GM23338 (cell line): ENCODE results near the gene FBXW11. TPM values are rescaled to one million over a fixed set of nuclear protein-coding genes. Genes with fewer than 3 reads are reported as not detected.

Experiments used
- ATAC-seq: fragments of 200-7000 bp; cut with Tn5 transposase; 3 replicates; pipeline ENCODE4 v1.9.1; 2020
- DNase-seq: peaks from one replicate; pipeline ENCODE4 v3.0.0-alpha.2; 2015; ENCODE audit warnings: low spot score
- H2AFZ ChIP-seq: fragments of 200-600 bp; sonication (generic); 2 replicates; pipeline ENCODE4 v1.8.0; 2016; ENCODE audit warnings: antibody characterized with exemption, mild to moderate bottlenecking, moderate library complexity
- H3F3A ChIP-seq: fragments of 200-600 bp; sonication (generic); replicated peaks from 2 replicates; pipeline ENCODE4 v1.8.0; 2017; ENCODE audit warnings: antibody characterized with exemption, mixed run types, low read depth
- H3K27ac ChIP-seq: fragments of 200-600 bp; sonication (generic); 2 replicates; pipeline ENCODE4 v1.6.1; 2016; ENCODE audit warnings: low read depth
- H3K27me3 ChIP-seq: fragments of 200-600 bp; sonication (generic); 2 replicates; pipeline ENCODE4 v1.8.0; 2016; ENCODE audit warnings: mild to moderate bottlenecking, mixed run types, moderate library complexity; ENCODE audit not compliant: insufficient read depth
- H3K36me3 ChIP-seq: fragments of 200-600 bp; sonication (generic); 2 replicates; pipeline ENCODE4 v1.8.0; 2016; ENCODE audit warnings: mild to moderate bottlenecking; ENCODE audit not compliant: insufficient read depth
- H3K4me1 ChIP-seq: fragments of 200-600 bp; sonication (generic); 2 replicates; pipeline ENCODE4 v1.8.0; 2016; ENCODE audit warnings: mild to moderate bottlenecking, moderate library complexity; ENCODE audit not compliant: insufficient read depth
- H3K4me2 ChIP-seq: fragments of 200-600 bp; sonication (generic); 2 replicates; pipeline ENCODE4 v1.7.1; 2017; ENCODE audit warnings: mixed run types
- H3K4me3 ChIP-seq: fragments of 200-600 bp; sonication (generic); 2 replicates; pipeline ENCODE4 v1.6.1; 2016; ENCODE audit warnings: mixed run types
- H3K79me2 ChIP-seq: fragments of 200-600 bp; sonication (generic); replicated peaks from 2 replicates; pipeline ENCODE4 v1.8.0; 2017; ENCODE audit warnings: mild to moderate bottlenecking; ENCODE audit not compliant: insufficient read depth
- H3K9me2 ChIP-seq: fragments of 200-600 bp; sonication (generic); 2 replicates; pipeline ENCODE4 v1.8.0; 2017; ENCODE audit not compliant: insufficient read depth
- H4K20me1 ChIP-seq: fragments of 200-600 bp; sonication (generic); replicated peaks from 2 replicates; pipeline ENCODE4 v1.8.0; 2017; ENCODE audit warnings: mild to moderate bottlenecking; ENCODE audit not compliant: insufficient read depth
- H3K27ac Mint-ChIP-seq: 2 replicates; pipeline ENCODE4 v1.8.0; 2020; ENCODE audit warnings: inconsistent platforms, mild to moderate bottlenecking, moderate library complexity, mixed read lengths
- H3K27me3 Mint-ChIP-seq: 3 replicates; pipeline ENCODE4 v1.8.0; 2022; ENCODE audit warnings: low read depth, mild to moderate bottlenecking, moderate library complexity, mixed read lengths, inconsistent platforms; ENCODE audit not compliant: insufficient read depth, poor library complexity
- H3K36me3 Mint-ChIP-seq: 3 replicates; pipeline ENCODE4 v1.8.0; 2021; ENCODE audit warnings: low read depth, mild to moderate bottlenecking, inconsistent platforms, moderate library complexity, mixed read lengths
- H3K4me1 Mint-ChIP-seq: 3 replicates; pipeline ENCODE4 v1.8.0; 2020; ENCODE audit warnings: mild to moderate bottlenecking, inconsistent platforms, mixed read lengths
- H3K4me3 Mint-ChIP-seq: 3 replicates; pipeline ENCODE4 v1.8.0; 2021; ENCODE audit warnings: moderate library complexity, mild to moderate bottlenecking, inconsistent platforms, mixed read lengths
- H3K9me3 Mint-ChIP-seq: 3 replicates; pipeline ENCODE4 v1.8.0; 2020; ENCODE audit warnings: moderate library complexity, mild to moderate bottlenecking, inconsistent platforms, mixed read lengths
- CREB1 ChIP-seq: fragments of 250-450 bp; sonication (Bioruptor Pico); IDR thresholded peaks from 2 replicates; pipeline ENCODE4 v1.5.0; 2020; ENCODE audit warnings: low read depth, mild to moderate bottlenecking, moderate library complexity
- CTCF ChIP-seq, 2 experiments: fragments of 200-600 bp in 1 of 2; sonication (generic) in 1 of 2; conservative IDR thresholded peaks; 2 replicates each; pipeline versions ENCODE4 v1.5.1 to v1.6.1; 2016 to 2017; ENCODE audit warnings: antibody characterized with exemption in 2 of 2, low read depth in 2 of 2, mild to moderate bottlenecking in 2 of 2, moderate library complexity in 1 of 2
- EZH2 ChIP-seq: fragments of 200-600 bp; sonication (generic); IDR thresholded peaks from one replicate; pipeline ENCODE4 v1.8.0; 2017; ENCODE audit warnings: antibody characterized with exemption, mild to moderate bottlenecking, low read depth; ENCODE audit not compliant: unreplicated experiment
- EZH2phosphoT487 ChIP-seq: fragments of 200-600 bp; sonication (generic); IDR thresholded peaks from one replicate; pipeline ENCODE4 v1.8.1; 2018; ENCODE audit warnings: antibody characterized with exemption; ENCODE audit not compliant: unreplicated experiment
- JUNB ChIP-seq: IDR thresholded peaks from one replicate; pipeline ENCODE4 v1.6.1; 2016; ENCODE audit warnings: antibody characterized with exemption; ENCODE audit not compliant: unreplicated experiment
- NANOG ChIP-seq: IDR thresholded peaks from 2 replicates; pipeline ENCODE4 v1.6.1; 2016; ENCODE audit warnings: antibody characterized with exemption, borderline replicate concordance
- POLR2AphosphoS5 ChIP-seq: IDR thresholded peaks from 2 replicates; pipeline ENCODE4 v1.6.1; 2016; ENCODE audit warnings: antibody characterized with exemption, low read depth
- STAT1 ChIP-seq: IDR thresholded peaks from one replicate; pipeline ENCODE4 v1.6.1; 2016; ENCODE audit warnings: antibody characterized with exemption; ENCODE audit not compliant: unreplicated experiment
- ZNF114 ChIP-seq: fragments of 250-450 bp; sonication (Bioruptor Pico); IDR thresholded peaks from 2 replicates; pipeline ENCODE4 v1.5.0; 2020; ENCODE audit warnings: mild to moderate bottlenecking, moderate library complexity
- ZNF331 ChIP-seq: fragments of 250-450 bp; sonication (Bioruptor Pico); IDR thresholded peaks from 2 replicates; pipeline ENCODE4 v1.5.0; 2020; ENCODE audit warnings: low read depth, mild to moderate bottlenecking, moderate library complexity
- ZNF462 ChIP-seq: fragments of 250-450 bp; sonication (Bioruptor Pico); IDR thresholded peaks from 2 replicates; pipeline ENCODE4 v1.5.0; 2020; ENCODE audit warnings: mild to moderate bottlenecking, moderate library complexity
- polyA plus RNA-seq: library from polyadenylated mRNA; unstranded; fragments of >200 nt; fragmentation: Nextera tagmentation; extraction: Ambion mirVana; gene quantifications from 2 replicates; pipeline ENCODE4 v1.2.1, GENCODE V29; 2016
- total RNA-seq: library from RNA; depleted of rRNA; stranded (reverse); fragments of >200 nt; shearing (Covaris generic); gene quantifications from 2 replicates; pipeline ENCODE4 v1.2.3, GENCODE V29; 2014
- TF ChIP-seq, protein P1 (sequence below): IDR thresholded peaks from 2 replicates; pipeline ENCODE4 v1.6.1; 2016; ENCODE audit warnings: antibody characterized with exemption
- TF ChIP-seq, protein P2 (sequence below): IDR thresholded peaks from one replicate; pipeline ENCODE4 v1.6.1; 2018; ENCODE audit warnings: antibody characterized with exemption; ENCODE audit not compliant: unreplicated experiment

The FBXW11 gene
- total and polyA plus RNA-seq, 2 experiments from 2014 or later, result 45.0 to 88.0 TPM

- no peak overlapping the region for H3K4me2 ChIP-seq
- peaks cover 17% of the 10 kb centered on the region for H3K36me3 Mint-ChIP-seq
- H4K20me1 ChIP-seq, result peaks cover 51% of the 10 kb centered on the region
- H2AFZ ChIP-seq, result no peak overlapping the region
- DNase-seq, result no peak
- no peaks in the 10 kb centered on the region for H3K9me2 ChIP-seq
- peaks cover 32% of the 10 kb centered on the region for H3K4me1 ChIP-seq
- H3K4me3 ChIP-seq, result no peak overlapping the region
- no peaks in the 10 kb centered on the region; the same call in 1 of the 2 replicates for H3F3A ChIP-seq
- no peak overlapping the region for H3K27ac Mint-ChIP-seq
- no peaks in the 10 kb centered on the region for H3K27me3 ChIP-seq
- H3K36me3 ChIP-seq, result no peaks in the 10 kb centered on the region
- H3K27ac ChIP-seq, result 0 out of 2 replicates have a peak overlapping the region, but pooled peaks have one; percentile 10
- no peak overlapping the region for H3K4me3 Mint-ChIP-seq
- TF ChIP-seq CTCF (conservative IDR thresholded peaks at IDR 0.05; ENCODE audit: low read depth in 2 of 2) (no peak), ZNF462 (CRISPR knock-in tag) (no peak), STAT1 (no peak), NANOG (no peak), ZNF114 (CRISPR knock-in tag) (no peak), ZNF331 (no peak), POLR2AphosphoS5 (no peak), CREB1 (CRISPR knock-in tag) (no peak), EZH2phosphoT487 (no peak), JUNB (no peak), EZH2 (no peak)
- TF ChIP-seq, protein P1, sequence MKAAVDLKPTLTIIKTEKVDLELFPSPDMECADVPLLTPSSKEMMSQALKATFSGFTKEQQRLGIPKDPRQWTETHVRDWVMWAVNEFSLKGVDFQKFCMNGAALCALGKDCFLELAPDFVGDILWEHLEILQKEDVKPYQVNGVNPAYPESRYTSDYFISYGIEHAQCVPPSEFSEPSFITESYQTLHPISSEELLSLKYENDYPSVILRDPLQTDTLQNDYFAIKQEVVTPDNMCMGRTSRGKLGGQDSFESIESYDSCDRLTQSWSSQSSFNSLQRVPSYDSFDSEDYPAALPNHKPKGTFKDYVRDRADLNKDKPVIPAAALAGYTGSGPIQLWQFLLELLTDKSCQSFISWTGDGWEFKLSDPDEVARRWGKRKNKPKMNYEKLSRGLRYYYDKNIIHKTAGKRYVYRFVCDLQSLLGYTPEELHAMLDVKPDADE, result no peak
- TF ChIP-seq, protein P2, sequence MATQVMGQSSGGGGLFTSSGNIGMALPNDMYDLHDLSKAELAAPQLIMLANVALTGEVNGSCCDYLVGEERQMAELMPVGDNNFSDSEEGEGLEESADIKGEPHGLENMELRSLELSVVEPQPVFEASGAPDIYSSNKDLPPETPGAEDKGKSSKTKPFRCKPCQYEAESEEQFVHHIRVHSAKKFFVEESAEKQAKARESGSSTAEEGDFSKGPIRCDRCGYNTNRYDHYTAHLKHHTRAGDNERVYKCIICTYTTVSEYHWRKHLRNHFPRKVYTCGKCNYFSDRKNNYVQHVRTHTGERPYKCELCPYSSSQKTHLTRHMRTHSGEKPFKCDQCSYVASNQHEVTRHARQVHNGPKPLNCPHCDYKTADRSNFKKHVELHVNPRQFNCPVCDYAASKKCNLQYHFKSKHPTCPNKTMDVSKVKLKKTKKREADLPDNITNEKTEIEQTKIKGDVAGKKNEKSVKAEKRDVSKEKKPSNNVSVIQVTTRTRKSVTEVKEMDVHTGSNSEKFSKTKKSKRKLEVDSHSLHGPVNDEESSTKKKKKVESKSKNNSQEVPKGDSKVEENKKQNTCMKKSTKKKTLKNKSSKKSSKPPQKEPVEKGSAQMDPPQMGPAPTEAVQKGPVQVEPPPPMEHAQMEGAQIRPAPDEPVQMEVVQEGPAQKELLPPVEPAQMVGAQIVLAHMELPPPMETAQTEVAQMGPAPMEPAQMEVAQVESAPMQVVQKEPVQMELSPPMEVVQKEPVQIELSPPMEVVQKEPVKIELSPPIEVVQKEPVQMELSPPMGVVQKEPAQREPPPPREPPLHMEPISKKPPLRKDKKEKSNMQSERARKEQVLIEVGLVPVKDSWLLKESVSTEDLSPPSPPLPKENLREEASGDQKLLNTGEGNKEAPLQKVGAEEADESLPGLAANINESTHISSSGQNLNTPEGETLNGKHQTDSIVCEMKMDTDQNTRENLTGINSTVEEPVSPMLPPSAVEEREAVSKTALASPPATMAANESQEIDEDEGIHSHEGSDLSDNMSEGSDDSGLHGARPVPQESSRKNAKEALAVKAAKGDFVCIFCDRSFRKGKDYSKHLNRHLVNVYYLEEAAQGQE, result no peak
- H3K79me2 ChIP-seq, result peaks cover 100% of the 10 kb centered on the region
- no peak for ATAC-seq
- H3K4me1 Mint-ChIP-seq, result peaks cover 41% of the 10 kb centered on the region
- peaks cover 5% of the 10 kb centered on the region for H3K27me3 Mint-ChIP-seq
- H3K9me3 Mint-ChIP-seq, result no peaks in the 10 kb centered on the region
These were observed 16.3 kb downstream of the FBXW11 start for GRCh38 chr5:171989946-171990712.
